NCI-H2107 treated with DMSO at 0.1 percent for 48 hours (cell line): ENCODE results near the gene BRD4.

Experiments used
- DNase-seq: peaks from one replicate; lab custom pipeline; 2025; ENCODE audit not compliant: unreplicated experiment; lab: John Stamatoyannopoulos, UW

BRD4 gene

GRCh38 chr19:15197275-15197941 is 134.9 kb downstream of the BRD4 start:
- DNase-seq: no peak

GRCh38 chr19:15196360-15197005 is 135.9 kb downstream of the BRD4 start:
- no peak for DNase-seq

GRCh38 chr19:15195371-15196334 is 136.7 kb downstream of the BRD4 start:
- DNase-seq: peak; percentile 44

GRCh38 chr19:15194938-15195337 is 137.4 kb downstream of the BRD4 start:
- DNase-seq: no peak

- DNase-seq: no peak
These were observed 140.4 kb downstream of the BRD4 start for GRCh38 chr19:15191982-15192381.

GRCh38 chr19:15191514-15191913 is 140.8 kb downstream of the BRD4 start:
- DNase-seq: no peak

GRCh38 chr19:15188851-15189250 is 143.5 kb downstream of the BRD4 start:
- no peak for DNase-seq

GRCh38 chr19:15187026-15188007 is 145.0 kb downstream of the BRD4 start:
- no peak for DNase-seq
